Natural killer cell treated with Interleukin-12 subunit alpha and Interleukin-12 subunit beta and Interleukin-15 and Interleukin-18, amount 100 ng/mL, for 72 hours (primary cell): ENCODE results near the gene TMEM8B. TPM values are rescaled to one million over a fixed set of nuclear protein-coding genes. Genes with fewer than 3 reads are reported as not detected.

ENCODE experiments used
- ATAC-seq, 2 donors: fragments of 150-1000 bp; cut with Tn5 transposase in 1 of 2; sonication (Bioruptor Pico), chemical (Tn5 transposase) in 1 of 2; 2 replicates each; pipeline ENCODE4 v1.10.0; 2021
- DNase-seq: peaks from one replicate; pipeline ENCODE4 v3.0.0; 2022; ENCODE audit warnings: low spot score
- H3K27ac Mint-ChIP-seq, 2 donors: 1 replicate in 1 of 2; 2 replicates in 1 of 2; pipeline ENCODE4 v1.8.0; 2022; ENCODE audit warnings: mixed read lengths in 2 of 2, mild to moderate bottlenecking in 1 of 2, moderate library complexity in 1 of 2
- H3K27me3 Mint-ChIP-seq, 2 donors: 1 replicate in 1 of 2; 2 replicates in 1 of 2; pipeline ENCODE4 v1.8.0; 2022; ENCODE audit warnings: mixed read lengths in 2 of 2
- H3K36me3 Mint-ChIP-seq: one replicate; pipeline ENCODE4 v1.8.0; 2022; ENCODE audit warnings: mixed read lengths
- H3K4me1 Mint-ChIP-seq, 2 donors: 1 replicate in 1 of 2; 2 replicates in 1 of 2; pipeline ENCODE4 v1.8.0; 2022; ENCODE audit warnings: low read depth in 2 of 2, mixed read lengths in 2 of 2, mild to moderate bottlenecking in 1 of 2
- H3K4me3 Mint-ChIP-seq: one replicate; pipeline ENCODE4 v1.8.0; 2022; ENCODE audit warnings: mixed read lengths
- H3K9me3 Mint-ChIP-seq: 2 replicates; pipeline ENCODE4 v1.8.0; 2022; ENCODE audit warnings: mixed read lengths
- total RNA-seq, 2 donors: library from RNA; stranded (reverse); gene quantifications; one replicate each; pipeline ENCODE4 v1.2.3, GENCODE V29; 2022

TMEM8B gene
- total RNA-seq, 2 donors from 2014 or later: 1.8 TPM

GRCh38 chr9:35814841-35815543, 14.0 kb upstream of the TMEM8B start, which contains the start of gene HINT2:
TSS of gene HINT2 (minus strand) at chr9:35815042. CDS start at chr9:35814979, 63 bp downstream.
- ATAC-seq: peak; percentile 92 to 93
- Mint-ChIP-seq H3K27me3 (no peaks in the 10 kb centered on the region), H3K9me3 (no peaks in the 10 kb centered on the region), H3K4me1 (peaks cover 29 to 33% of the 10 kb centered on the region in 2 donors), H3K4me3 (peak within 1 kb of the TSS; percentile 87), H3K36me3 (no peaks in the 10 kb centered on the region), H3K27ac (peak within 1 kb of the TSS; percentile 68 to 90)
- DNase-seq: peak; percentile 99

GRCh38 chr9:35816708-35817107, 12.3 kb upstream of the TMEM8B start:
- Mint-ChIP-seq H3K9me3 (no peaks in the 10 kb centered on the region), H3K27ac (peak overlapping the region in 1 of 2 donors; percentile 90), H3K27me3 (no peaks in the 10 kb centered on the region), H3K36me3 (no peaks in the 10 kb centered on the region), H3K4me3 (peak overlapping the region; percentile 87), H3K4me1 (peaks cover 27% of the 10 kb centered on the region in 2 donors)
- DNase-seq (no peak), ATAC-seq (no peak)

DNA sequence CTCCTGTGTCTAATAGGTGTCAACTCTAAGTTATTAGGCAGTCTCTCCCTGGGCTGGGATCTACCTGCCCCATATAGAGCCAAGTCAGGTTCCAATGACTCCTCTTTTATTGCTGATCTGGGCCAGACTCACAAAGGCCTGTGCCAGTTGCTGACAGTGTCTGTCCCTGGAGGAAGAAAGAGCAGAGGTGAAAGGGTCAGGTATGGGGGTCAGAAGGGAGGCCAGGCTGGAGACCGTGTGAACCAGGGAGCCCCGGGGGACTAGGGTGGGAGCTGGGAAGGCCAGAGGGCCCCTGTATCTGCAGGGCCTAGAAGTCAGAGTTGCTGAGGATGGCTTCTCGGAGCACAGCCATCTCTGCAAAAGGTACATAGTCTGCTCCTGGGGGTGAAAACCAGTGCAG, 10.7 kb upstream of the TMEM8B start:
- ATAC-seq (no peak), DNase-seq (no peak)
- Mint-ChIP-seq H3K27ac (no peak overlapping the region), H3K4me3 (no peak overlapping the region), H3K27me3 (no peaks in the 10 kb centered on the region), H3K36me3 (no peaks in the 10 kb centered on the region), H3K4me1 (peaks cover 13 to 14% of the 10 kb centered on the region in 2 donors), H3K9me3 (no peaks in the 10 kb centered on the region)

- ATAC-seq (no peak), DNase-seq (no peak)
- Mint-ChIP-seq H3K9me3 (no peaks in the 10 kb centered on the region), H3K27ac (no peak overlapping the region), H3K4me3 (no peak overlapping the region), H3K27me3 (no peaks in the 10 kb centered on the region), H3K4me1 (peaks cover 4 to 6% of the 10 kb centered on the region in 2 donors), H3K36me3 (no peaks in the 10 kb centered on the region)
Observed at GRCh38 chr9:35820076-35820475, 9.0 kb upstream of the TMEM8B start.

GRCh38 chr9:35822926-35823325, 6.1 kb upstream of the TMEM8B start:
- Mint-ChIP-seq H3K27ac (no peak overlapping the region), H3K27me3 (no peaks in the 10 kb centered on the region), H3K9me3 (no peaks in the 10 kb centered on the region), H3K4me1 (peaks cover 0 to 4% of the 10 kb centered on the region in 2 donors), H3K36me3 (no peaks in the 10 kb centered on the region), H3K4me3 (no peak overlapping the region)
- DNase-seq (no peak), ATAC-seq (no peak)

DNA sequence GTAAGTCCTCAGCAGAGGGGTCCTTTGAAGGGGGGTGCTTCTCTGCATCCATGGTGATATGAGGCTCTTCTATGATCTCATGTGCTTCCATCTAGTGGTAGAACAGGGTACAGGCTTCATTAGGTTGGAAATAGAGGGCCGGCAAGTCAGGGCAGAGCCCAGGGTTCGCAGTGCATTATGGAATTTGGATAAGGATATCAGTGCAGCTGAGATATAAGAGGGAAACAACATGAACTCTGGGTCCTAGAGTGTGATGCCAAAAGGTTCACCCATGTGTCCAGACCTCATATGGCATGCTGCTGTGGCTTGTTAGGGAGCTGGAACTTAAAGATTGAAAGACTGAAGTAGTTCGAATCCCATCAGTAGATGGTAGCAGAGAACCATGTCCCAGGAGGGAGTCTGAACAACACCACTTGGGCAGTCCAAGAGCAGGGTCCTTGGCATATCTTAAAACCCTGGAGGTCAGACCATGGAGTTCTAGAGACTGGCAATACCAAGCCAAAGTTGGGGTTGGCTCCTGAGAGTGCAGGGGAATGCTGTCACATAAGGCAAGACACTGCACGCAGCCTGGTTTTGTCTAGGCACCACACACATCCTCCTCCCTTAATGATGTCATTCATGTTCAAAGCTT, 2.8 kb upstream of the TMEM8B start:
- Mint-ChIP-seq H3K9me3 (no peaks in the 10 kb centered on the region), H3K4me3 (no peak overlapping the region), H3K36me3 (no peaks in the 10 kb centered on the region), H3K27ac (no peak overlapping the region), H3K4me1 (peaks cover 15 to 19% of the 10 kb centered on the region in 2 donors), H3K27me3 (no peaks in the 10 kb centered on the region)
- ATAC-seq (no peak), DNase-seq (no peak)

GRCh38 chr9:35827486-35827885, 1.5 kb upstream of the TMEM8B start:
- Mint-ChIP-seq H3K4me3 (peak overlapping the region; percentile 97), H3K27me3 (no peaks in the 10 kb centered on the region), H3K9me3 (no peaks in the 10 kb centered on the region), H3K36me3 (no peaks in the 10 kb centered on the region), H3K4me1 (peaks cover 15 to 19% of the 10 kb centered on the region in 2 donors), H3K27ac (no peak overlapping the region)
- no peak for DNase-seq
- ATAC-seq: no peak

DNA sequence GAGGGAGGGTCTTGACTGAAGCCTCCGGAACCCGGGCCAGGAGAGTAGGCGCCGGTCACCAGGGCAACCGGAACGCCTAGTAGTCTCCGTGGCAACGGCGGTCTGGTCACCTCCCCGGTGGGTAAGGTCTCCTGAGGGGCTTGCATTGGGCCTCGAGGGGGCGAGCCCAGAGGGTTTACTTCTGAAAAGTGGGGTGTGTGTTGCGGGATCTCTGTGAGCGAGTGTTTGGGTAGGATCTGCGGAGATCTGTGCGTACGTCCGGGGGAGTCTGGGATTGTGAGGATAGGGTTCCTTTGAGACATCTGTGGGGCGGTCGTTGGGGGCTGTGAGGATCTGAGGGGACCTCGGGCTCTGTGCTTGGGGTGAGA, 328 bp upstream of the TMEM8B start, which contains the start of gene FAM221B:
Gene FAM221B (minus strand): TSS at position 17 of the 368 bp plus-strand sequence. CDS start 2,571 bp downstream, outside the sequence.
- H3K9me3 Mint-ChIP-seq: no peaks in the 10 kb centered on the region
- ATAC-seq (peak; percentile 3 to 25), DNase-seq (no peak)
- H3K36me3 Mint-ChIP-seq: no peaks in the 10 kb centered on the region
- H3K27me3 Mint-ChIP-seq: no peaks in the 10 kb centered on the region
- H3K4me3 Mint-ChIP-seq: peak within 1 kb of the TSS; percentile 97
- H3K27ac Mint-ChIP-seq: peak within 1 kb of the TSS; percentile 60 to 69
- H3K4me1 Mint-ChIP-seq: peaks cover 15 to 19% of the 10 kb centered on the region in 2 donors

DNA sequence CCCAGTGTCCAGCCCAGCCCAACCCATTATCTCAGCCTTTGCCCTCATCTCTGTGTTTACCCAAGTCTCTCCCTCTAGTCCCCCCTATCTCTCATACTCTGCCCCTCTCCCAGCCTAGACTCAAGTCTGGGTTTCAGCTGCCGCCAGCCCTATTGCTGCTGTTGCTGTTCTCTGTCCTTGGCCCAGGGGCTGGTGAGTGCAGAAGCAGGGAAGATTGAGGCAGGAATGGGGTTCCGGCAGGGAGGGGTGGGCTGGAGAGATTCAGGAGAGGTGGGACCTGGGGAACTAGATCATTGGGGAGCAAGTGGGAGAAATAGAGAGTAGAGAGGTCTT, 702 bp downstream of the TMEM8B start:
- Mint-ChIP-seq H3K27ac (peak overlapping the region in 1 of 2 donors; percentile 69), H3K27me3 (no peaks in the 10 kb centered on the region), H3K9me3 (no peaks in the 10 kb centered on the region), H3K36me3 (no peaks in the 10 kb centered on the region), H3K4me1 (peaks cover 15 to 19% of the 10 kb centered on the region in 2 donors), H3K4me3 (peak overlapping the region; percentile 77)
- ATAC-seq (no peak), DNase-seq (no peak)

DNA sequence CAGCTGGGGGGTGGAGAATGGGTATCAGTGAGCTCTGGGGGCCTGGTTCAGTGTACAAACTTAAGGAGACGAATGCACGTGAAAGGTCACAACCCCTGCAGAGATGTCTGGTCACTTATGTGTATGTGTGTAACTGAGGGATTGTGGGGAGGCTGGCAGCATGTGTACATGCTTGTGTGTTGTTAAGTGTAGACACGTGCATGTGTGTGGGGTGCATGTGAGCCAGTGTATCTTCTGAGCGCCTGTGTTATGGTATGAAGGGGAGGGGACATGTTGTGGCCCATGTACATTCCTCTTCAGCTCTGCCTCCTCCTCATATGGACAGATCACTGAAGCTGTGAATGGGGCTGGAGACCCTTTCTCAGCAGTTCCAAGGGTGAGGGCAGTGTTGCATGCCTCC, 2.0 kb downstream of the TMEM8B start:
- H3K4me1 Mint-ChIP-seq: peaks cover 15 to 17% of the 10 kb centered on the region in 2 donors

DNA sequence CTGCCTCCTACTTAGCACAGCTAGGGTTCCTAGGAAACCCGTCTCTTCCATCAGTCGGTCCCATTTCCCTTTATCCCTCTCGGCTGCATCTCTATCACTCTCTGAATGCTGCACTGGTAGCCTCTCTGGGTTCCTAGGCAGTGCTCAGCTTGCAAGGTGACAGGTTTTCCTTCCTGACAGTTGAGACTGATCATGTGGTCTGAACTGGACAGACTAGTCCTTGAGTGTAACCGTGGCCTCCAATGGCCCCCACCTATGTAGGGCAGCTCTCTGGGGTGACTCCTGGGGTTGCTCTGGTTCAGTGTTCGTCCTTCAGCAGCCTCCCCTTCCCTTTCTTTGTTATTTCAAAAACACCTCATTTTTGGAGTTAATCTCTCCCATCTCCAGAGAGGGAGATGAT, 3.8 kb downstream of the TMEM8B start:
- no peaks in the 10 kb centered on the region for H3K9me3 Mint-ChIP-seq
- H3K4me1 Mint-ChIP-seq: peaks cover 15% of the 10 kb centered on the region in 2 donors
- H3K36me3 Mint-ChIP-seq: no peaks in the 10 kb centered on the region
- H3K4me3 Mint-ChIP-seq: no peak overlapping the region
- no peaks in the 10 kb centered on the region for H3K27me3 Mint-ChIP-seq
- no peak for ATAC-seq
- H3K27ac Mint-ChIP-seq: no peak overlapping the region
- DNase-seq: no peak

More for the DNA sequence above, 2.0 kb downstream of the TMEM8B start:
- Mint-ChIP-seq H3K9me3 (no peaks in the 10 kb centered on the region), H3K27me3 (no peaks in the 10 kb centered on the region), H3K27ac (no peak overlapping the region), H3K36me3 (no peaks in the 10 kb centered on the region), H3K4me3 (no peak overlapping the region)
- no peak for DNase-seq
- no peak for ATAC-seq

DNA sequence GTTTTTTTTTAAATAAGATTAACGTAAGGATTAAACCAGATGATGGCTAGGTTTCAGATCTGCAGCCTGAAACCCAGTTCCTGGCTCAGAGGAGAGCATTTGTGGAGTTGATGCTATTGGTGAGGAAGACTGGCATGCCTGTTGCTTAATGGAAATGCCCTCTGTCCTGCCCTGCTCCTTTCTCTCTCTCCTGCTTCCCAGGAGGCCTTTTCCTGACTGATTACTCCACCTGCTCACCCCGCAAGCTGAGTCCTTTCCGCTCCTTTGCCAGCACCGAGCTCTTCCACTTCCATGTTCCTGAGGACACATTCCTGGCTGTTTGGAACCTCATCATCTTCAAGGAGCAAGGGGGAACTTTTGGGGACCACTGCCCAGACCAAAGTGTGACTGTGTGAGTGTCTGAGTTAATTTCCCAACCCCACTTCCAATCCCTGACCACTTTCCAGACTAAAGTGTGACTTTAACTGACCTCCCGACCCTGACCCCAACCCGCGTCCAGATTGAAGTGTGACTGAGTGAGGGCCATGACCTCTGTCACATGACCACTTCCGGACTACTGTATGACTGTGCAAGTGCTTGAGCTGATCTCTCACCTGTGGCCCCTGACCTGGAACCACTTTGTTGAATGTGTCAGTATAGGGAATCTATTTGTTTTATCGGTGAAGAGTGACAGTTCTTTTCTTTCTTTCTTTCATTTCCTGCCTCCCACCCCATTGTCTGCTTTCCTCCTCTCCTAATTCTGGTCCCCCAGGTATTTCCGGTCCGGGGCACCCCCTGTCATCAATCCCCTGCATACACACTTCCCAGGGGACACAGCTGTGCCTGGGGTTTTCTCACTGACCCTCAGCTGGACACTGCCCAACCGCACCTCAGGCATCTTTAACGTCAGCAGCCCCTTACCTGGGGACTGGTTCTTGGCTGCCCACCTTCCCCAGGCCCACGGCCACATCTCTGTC, 5.5 kb downstream of the TMEM8B start:
- Mint-ChIP-seq H3K36me3 (no peaks in the 10 kb centered on the region), H3K27me3 (no peaks in the 10 kb centered on the region), H3K27ac (no peak overlapping the region), H3K4me1 (peaks cover 5 to 6% of the 10 kb centered on the region in 2 donors), H3K9me3 (no peaks in the 10 kb centered on the region), H3K4me3 (no peak overlapping the region)
- DNase-seq: no peak
- no peak for ATAC-seq

DNA sequence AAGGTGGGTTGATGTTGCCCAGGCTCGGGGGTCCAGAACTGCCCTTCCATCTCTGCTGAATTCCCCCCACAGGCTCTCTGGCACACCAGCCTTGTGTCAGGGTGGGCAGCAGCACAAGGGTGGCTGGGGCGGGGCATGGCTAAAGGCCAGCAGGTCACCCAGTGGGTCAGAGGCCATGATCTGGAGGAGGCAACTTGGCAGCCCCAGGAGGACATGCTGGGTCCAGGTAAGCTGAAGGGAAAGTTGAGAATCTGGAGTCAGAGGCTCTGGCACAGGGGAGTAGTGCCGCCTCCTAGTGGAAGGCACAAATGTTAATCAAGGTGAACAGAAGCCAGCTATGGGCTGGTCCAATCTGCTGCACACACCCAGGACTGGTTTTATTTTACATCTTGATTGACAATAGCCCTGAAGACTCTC, 6.2 kb downstream of the TMEM8B start:
- ATAC-seq (no peak), DNase-seq (no peak)
- Mint-ChIP-seq H3K27me3 (no peaks in the 10 kb centered on the region), H3K4me1 (no peaks in the 10 kb centered on the region), H3K4me3 (no peak overlapping the region), H3K27ac (no peak overlapping the region), H3K9me3 (no peaks in the 10 kb centered on the region), H3K36me3 (no peaks in the 10 kb centered on the region)
